NCI-H1105 treated with DMSO at 0.1 percent for 48 hours (cell line): Measurements from ENCODE around the gene FAM193A.
"Not testable (repeated sequence)": the region's sequence is repeated elsewhere in the genome, so short reads cannot be mapped to it uniquely, and the experiment has no call there.

ENCODE experiments used
- DNase-seq: peaks from one replicate; lab custom pipeline; 2025; lab: John Stamatoyannopoulos, UW

Gene FAM193A

GRCh38 chr4:2750719-2751605 is 214.5 kb downstream of the FAM193A start:
- DNase-seq: no peak

GRCh38 chr4:2753436-2753835 is 217.0 kb downstream of the FAM193A start:
- DNase-seq: no peak

- DNase-seq: no peak
Observed at GRCh38 chr4:2754848-2755819, 218.7 kb downstream of the FAM193A start.

GRCh38 chr4:2755821-2756690 is 219.6 kb downstream of the FAM193A start, which contains the start of gene TNIP2:
TSS of gene TNIP2 (minus strand) at chr4:2756336. CDS start at chr4:2756289, 47 bp downstream.
- DNase-seq: peak; percentile 43

GRCh38 chr4:2756691-2757350 is 220.4 kb downstream of the FAM193A start:
- DNase-seq: no peak

GRCh38 chr4:2757426-2757825 is 221.0 kb downstream of the FAM193A start:
- no peak for DNase-seq

- no peak for DNase-seq
Observed at GRCh38 chr4:2761035-2761923, 224.8 kb downstream of the FAM193A start.

DNA sequence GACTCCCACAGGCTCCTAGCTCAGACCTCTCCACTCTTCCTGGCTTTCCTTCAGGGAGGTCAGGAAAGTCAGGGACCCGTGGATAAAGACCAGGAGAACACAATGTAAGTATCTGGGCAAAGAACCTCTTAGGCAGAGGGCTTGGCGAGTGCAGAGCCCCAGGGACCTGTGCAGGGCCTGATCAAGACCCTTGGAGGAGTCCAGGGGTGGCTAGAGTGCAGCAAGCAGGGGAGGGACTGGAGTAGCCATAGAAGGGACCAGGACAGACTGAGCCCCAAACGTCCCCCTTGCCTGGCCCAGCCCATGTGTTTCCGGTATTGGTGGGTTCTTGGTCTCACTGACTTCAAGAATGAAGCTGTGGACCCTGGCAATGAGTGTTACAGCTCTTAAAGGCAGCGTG is 225.6 kb downstream of the FAM193A start:
- DNase-seq: no peak

DNA sequence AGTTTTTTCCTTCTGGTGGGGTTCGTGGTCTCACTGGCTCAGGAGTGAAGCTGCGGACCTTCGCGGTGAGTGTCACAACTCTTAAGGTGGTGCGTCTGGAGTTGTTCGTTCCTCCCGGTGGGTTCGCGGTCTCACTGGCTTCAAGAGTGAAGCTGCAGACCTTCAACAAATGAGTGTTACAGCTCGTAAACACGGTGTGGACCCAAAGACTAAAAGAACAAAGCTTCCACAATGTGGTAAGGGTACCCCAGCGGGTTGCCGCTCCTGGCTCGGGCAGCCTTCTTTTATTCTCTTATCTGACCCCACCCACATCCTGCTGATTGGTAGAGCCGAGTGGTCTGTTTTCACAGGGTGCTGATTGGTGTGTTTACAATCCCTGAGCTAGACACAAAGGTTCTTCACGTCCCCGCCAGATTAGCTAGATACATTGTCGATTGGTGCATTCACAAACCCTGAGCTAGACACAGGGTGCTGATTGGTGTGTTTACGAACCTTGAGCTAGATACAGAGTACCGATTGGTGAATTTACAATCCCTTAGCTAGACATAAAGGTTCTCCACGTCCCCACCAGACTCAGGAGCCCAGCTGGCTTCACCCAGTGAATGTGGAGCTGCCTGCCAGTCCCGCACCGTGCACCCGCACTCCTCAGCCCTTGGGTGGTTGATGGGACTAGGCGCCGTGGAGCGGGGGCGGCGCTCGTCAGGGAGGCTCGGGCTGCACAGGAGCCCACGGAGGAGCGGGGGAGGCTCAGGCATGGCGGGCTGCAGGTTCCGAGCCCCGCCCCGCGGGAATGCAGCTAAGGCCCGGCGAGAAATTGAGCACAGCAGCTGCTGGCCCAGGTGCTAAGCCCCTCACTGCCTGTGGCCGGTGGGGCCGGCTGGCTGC is 226.3 kb downstream of the FAM193A start:
- not testable (repeated sequence) for DNase-seq

DNA sequence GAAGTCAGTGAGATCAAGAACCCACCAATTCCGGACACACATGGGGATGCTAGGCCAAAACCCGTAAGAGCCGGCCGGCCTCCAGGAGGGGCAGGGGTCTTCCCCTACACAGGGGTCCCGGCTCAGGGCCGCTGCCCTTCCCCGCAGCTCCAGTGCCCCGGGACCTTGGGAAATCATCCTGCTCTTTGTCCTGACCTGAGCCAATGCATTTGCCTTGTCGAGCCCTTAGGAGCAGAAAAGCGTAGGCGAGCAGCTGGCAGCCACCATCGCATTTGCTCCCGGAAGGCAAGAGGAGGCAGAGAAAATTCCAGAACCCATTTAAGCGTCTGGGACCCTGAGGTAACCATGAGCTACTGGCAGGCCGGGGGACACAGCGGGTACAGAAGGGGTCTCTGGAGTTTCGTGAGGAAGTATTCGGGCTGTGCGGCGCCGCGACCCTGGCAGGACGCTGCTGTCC is 227.1 kb downstream of the FAM193A start:
- DNase-seq: no peak

DNA sequence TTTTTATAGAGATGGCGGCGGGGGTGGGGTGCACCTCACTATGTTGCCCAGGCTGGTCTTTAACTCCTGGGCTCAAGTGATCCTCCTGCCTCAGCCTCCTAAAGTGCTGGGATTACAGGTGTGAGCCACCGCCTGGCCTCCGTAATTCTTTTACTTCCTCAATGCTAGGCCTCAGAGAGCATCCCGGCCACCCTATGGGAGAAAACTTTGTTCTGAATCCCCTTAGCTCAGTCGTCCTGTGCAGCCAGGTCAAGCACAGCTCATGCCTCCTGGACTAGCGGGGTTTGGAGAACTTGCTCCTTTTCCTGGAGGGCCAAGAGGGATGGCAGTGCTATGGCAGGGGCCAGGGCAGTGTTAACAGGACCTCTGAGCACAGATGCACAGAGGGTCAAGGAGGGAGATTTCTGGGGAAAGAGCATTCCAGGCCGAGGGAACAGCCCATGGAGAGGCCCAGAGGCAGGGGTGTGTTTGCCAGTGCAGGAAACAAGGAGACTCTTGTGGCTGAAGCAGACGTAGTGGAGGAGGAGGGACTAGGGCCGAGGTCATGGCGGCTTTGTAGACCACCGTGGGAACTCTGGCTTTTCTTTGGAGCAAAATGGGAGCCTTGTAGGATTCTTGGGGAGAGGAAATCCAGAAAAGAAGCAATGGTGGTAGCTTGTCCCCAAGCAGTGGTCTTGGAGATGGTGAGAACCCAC is 229.5 kb downstream of the FAM193A start:
- no peak for DNase-seq

- no peak for DNase-seq
Observed at GRCh38 chr4:2767046-2767704, 230.7 kb downstream of the FAM193A start.

DNA sequence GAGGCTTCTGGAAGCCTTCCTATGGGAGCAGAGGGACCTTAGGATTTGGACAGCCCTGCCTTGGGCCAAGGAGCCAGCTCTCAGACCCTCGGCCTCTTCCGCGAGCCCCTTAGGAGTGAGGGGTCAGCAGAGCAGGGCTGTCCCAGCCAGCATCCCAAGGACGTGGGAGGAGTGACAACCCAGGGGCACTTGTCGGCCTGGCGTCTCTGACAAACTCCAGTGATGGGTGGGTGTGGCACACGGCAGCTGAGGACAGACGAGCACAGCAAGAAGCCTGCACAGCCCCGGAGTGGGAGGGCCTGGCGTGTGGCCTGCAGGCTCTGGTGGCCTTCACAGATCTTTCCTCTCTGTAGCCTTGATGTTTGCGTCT is 231.2 kb downstream of the FAM193A start:
- no peak for DNase-seq

DNA sequence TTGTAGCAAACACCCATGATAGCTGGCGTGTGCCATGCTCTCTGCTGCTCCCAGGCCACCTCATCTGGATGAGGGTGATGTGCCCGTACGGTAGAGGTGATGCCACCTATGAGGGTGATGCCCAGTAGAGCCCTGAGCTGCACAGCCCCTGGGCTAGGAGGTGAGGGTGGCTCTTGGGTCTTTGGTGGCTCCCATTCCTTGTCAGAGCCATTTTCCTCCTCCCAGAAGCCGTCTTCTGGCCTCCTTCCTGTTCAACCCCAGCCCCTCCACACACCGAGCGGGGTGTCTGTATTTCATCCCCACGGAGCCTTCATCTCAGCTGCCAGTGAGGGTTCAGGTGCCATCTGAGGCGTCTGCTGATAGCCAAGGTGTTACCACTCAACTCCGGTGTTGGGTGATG is 231.7 kb downstream of the FAM193A start:
- no peak for DNase-seq

- DNase-seq: no peak
Observed at GRCh38 chr4:2768921-2769336, 232.5 kb downstream of the FAM193A start.

GRCh38 chr4:2771264-2771663 is 234.8 kb downstream of the FAM193A start:
- DNase-seq: no peak

DNA sequence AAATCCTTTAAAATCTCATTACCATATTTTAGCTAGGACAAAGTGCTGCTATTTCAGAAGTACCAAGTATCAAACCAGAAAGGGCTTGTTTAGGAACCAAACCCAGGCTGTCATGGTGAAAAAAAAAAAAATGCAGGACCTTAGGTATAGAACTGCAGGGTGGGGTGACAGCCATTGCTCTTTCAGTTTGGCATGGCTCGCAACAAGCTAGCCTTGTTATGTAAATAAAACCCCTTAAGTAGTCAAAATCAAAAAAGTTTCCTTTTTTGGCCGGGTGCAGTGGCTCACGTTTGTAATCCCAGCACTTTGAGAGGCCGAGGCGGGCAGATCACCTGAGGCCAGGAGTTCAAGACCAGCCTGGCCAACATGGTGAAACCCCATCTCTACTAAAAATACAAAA is 244.2 kb downstream of the FAM193A start:
- DNase-seq: not testable (repeated sequence)

- no peak for DNase-seq
Observed at GRCh38 chr4:2781911-2782310, 245.5 kb downstream of the FAM193A start.
